Measurements from ENCODE around the gene AGBL1.
A peak's percentile ranks its signal among the peaks of the same experiment; 100 is the strongest.
"Not testable (repeated sequence)": the region's sequence is repeated elsewhere in the genome, so short reads cannot be mapped to it uniquely, and the experiment has no call there.

AGBL1 gene

DNA sequence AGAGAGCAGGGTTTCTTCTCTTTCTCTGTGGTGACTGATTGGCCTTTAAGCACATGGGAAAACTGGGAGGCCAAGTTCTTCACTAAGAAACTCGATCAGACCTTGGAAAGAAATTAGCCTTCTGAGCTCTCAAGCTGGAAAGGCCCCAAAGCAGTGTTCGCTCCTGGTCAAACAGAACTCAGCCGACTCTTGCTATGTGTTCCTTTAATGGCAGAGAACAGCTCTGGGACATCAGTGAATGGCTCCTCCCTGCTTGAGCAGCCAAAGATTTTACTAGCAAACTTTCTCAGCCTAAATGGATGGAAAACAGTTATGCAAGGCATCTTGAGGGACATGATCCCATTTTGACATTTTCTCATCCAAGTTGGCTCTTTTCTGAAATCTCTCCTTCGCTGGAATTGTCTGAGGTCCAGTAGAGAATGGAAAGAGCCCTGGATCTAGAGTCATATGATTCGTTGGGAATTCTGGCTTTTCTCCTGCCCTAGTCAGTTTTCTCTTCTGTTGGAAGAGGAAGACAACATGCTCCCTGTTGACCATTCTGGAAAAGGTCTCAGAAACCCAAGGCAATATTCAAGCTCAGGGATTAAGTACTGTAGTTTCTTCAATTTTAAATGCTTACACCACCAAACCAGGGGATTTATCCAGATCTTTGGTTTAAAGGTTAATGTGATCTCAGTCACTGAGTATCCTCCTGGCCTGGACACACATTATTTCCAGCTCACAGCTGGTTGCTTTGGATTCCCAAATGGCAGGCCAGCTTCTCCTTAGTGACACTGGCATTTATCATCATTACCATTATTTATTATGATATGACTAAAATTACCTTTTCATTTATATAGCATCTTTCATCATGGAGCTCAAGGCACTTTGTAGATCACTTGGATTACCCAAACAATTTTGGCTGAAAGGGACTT, 319.6 kb downstream of the AGBL1 start:
- no peak for DNase-seq (ENCODE audit: low read depth, low spot score)

DNA sequence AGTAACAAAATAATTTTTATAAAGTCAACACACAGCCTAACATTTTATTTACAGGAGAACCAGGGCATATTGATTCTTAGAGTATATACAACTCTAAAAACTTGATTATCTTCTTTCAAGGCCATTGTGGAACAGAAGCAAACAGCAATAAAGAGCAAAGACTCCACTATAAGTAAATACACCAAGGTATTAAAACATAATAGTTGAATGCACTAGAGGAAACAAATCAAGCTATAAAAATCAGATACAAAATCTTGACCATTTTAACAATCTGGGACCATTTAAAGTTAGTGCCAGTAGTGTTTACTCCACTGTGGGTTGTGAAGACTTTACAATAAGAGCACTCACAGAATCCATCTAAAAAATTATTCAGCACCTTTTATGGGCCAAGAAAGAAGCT, 323.6 kb downstream of the AGBL1 start:
- DNase-seq (ENCODE audit: low read depth, low spot score) = no peak

DNA sequence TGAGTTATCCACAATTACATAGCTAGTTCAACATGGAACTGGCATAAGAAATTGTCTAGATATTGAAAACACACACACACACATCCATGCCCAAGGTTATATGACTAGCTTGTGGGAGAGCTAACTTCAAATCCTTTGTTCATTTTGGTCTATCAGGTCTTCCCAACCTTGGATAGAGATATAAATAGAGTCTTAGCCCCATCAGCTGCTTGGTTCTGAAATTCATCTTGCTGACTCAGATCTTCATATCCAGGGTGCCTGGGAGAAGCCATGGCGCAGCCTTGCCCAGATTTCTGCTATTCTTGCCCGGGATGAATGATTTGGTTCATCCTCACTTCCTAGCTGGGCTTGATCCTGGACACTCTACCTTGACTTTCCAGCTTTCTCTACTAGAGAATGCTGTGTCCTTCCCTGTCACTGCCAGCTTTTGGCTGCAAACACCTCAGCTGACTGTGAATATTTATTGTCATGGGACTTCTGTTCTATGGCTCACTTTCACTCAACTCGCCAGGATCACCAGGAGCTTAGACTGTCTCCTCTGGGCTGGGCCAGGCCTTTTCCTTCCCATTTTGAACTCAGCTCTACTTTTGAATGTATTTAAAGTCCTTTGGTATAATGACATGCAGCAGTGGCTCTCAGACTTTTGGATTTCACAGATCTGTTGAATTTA, 324.4 kb downstream of the AGBL1 start:
- no peak for DNase-seq (ENCODE audit: low read depth, low spot score)

DNA sequence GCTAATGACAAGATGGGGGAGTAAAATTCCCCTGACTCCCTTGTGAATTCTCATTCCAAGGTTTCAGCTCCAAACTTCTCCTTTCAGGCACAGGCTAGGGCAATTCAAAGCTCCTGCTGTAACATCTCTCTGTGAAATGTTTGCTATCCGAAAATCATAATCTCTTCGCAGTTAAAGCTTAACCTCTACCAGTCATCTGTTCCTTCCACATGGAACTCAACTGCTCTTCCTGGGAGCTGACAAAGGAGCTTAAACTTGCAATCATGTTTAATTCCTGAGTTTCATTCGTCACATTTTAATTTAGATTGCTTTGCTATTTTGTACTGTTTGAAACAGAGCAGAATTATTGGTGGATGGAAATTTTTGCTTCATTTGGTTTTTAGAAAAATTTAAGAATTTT, 328.6 kb downstream of the AGBL1 start:
- DNase-seq (ENCODE audit: low read depth, low spot score) = no peak

DNA sequence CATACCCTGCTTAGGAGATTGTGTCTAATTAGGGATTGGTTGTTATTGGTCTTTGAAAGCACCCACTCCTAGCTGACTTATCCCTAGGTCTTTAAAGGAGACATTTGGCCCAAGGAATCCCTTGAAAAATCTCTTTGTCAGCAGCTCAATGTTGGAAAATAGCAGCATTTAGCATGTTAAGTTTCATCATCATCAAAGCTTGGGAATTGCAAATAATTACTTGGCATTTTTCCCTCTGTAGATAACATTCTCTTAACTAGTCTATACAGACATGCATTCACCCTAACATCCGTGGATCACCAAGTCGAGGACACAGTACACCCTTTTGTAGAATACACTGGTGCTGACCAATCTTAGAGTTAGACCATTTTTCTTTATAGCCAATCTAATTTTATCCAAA, 332.2 kb downstream of the AGBL1 start:
- no peak for DNase-seq (ENCODE audit: low read depth, low spot score)

DNA sequence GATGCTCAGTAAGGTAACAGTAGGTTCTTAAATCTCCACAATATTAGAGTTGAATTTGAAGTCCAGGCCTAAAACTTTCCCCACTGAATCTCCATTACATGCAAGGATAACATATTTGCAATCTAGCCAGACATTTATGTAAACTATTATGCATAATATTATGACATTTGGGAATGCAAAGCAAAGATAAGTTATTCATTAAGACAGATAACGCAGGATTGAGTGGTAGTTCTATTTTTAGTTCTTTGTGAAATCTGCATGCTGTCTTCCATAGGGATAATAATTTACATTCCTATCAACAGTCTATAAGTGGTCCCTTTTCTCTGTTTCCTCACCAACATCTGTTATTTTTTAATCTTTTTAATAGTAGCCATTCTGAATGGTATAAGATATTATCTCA, 333.5 kb downstream of the AGBL1 start:
- DNase-seq (ENCODE audit: low read depth, low spot score) = no peak

DNA sequence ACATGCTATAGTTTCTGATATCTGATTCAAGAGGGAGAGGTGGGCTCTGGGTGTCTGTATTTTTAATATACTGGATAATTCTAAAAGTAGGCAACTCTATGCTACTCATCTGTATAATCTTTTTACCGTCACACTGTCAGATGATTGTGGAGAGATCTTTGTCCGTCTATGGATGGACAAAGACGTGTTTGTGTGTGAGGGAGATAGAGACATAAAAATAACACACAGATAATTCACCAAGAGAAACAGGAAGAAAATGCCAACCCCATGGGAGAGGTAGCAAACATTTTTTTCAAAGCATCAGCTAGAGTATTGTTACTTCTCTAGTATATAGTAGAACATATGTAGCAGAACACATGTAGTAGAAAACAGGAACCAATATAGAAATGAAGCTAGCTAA, 346.1 kb downstream of the AGBL1 start:
- no peak for DNase-seq (ENCODE audit: low read depth, low spot score)

DNA sequence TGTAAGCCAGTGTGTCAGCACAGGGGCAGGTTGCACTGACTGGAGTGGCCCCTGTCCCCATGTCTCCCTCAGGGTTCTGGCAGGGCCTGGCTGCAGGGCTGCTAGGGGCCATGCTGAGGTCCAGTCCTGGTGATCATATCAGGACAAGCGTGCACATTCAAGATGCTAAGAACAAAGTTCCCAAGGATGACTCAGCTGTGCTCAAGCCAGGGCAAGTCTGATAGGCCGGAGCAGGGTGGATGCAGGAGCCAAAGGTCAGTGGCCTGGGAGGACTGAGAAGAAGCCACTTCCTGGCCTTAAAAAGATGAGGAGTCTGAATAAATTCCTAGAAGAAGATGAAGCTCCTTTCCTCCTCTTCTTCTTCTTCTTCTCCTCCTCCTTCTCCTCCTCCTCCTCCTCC, 353.2 kb downstream of the AGBL1 start:
- DNase-seq (ENCODE audit: low read depth, low spot score) = no peak

DNA sequence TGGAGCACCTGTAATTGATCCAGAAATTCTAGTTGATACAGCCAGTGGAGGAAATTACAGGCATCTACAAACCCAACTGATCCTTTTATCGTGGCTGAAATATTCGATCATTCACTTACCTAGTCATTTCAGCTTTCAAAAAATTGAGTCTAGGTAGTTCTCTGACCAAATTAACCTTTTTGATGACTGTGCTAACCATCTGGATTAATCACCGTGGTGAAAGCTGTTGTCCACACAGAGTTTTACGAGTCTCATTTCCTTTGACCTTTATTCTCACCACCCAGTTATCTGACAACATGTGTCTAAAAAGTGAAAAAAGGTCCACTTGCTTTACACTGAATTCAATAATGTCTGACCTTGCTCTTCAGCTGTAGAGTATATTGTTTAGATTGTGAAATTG, 354.3 kb downstream of the AGBL1 start:
- no peak for DNase-seq (ENCODE audit: low read depth, low spot score)

DNA sequence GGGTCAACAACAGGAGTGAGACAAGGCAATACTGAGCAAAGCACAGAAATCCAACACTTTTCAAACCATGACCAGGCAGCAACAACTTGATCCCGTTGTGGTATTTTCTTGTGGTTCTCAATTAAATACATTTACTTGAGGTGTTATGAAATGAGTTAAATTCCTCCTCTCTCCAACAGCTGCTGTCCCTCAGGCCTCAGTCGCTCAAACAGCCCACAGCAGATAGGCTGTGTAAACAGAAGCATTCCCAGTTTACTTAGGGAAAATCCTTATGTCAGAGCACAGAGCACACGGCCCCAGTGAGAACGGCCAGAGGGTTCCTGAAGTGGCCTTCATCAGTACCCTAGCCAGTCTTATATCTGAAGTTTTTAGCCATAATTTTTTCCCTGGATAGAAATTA, 359.9 kb downstream of the AGBL1 start:
- DNase-seq (ENCODE audit: low read depth, low spot score) = no peak

DNA sequence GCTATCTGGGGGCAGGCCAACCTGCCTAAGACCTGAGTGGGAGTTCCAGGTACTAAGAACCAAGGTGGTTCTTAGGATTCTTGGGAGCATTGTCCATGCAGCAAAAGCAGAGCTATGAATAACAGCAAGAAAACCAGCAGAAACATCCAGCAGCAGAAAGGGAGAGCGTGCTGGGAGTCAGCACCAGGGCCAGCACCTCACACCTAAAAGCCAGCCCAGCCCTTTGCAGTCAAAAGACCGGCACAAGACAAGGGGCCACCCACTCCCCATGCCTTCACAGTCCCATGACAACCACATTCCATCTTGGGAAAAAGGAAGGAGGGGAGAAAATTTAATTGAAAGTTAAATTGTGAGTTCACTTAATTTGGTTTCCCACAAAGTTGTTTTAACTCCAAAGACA, 364.9 kb downstream of the AGBL1 start:
- peak; percentile 27 for DNase-seq (ENCODE audit: low read depth, low spot score)

DNA sequence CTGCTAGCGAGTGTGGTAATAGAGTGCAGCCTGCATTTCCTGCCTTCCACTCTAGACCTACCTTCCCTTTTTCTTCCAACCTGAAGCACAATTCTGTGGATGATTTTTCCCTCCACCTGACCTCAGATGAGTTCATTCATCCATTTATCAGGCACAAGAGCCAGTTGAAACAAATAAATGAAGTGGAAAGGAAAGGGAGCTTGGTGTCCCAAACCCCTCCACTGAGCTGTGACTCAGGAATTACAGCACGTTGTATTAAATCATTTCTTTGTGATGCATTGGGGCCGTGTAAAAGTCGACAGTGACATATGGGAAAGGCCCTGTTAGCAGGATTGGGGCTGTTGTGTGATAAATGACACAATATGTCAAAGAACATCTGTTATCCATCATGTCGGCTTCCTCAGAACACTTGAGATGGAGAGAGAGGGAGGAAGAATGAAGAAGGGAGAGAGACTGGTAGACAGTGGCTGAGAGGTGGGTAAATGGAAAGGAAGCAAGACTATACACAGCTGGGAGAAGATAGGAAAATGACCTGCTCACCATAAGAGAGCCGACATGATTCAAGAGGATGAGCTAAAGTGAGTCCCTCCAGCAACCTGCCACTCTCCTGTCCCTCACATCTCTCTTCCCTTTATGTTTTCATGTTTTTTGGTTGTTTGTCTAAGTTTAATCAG, 366.0 kb downstream of the AGBL1 start:
- no peak for DNase-seq (ENCODE audit: low read depth, low spot score)

DNA sequence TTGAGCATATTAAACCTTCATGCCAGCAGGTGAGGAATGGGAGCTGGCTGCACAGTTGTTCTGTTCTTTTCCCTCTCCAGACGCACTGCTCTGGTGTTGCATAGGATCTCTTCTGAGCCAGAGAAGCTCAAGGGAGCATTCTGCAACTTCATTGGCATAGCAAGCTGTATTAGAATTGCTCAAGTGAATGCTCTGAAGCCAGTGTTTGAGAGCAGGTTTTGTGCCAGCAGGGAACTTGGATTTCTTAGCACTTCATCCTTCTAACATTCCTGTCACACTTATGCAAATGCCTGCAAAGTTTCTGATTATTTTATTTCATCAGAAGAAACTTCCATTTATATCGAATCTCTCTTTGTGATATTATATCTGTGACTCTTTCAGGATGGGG, 366.6 kb downstream of the AGBL1 start:
- no peak for DNase-seq (ENCODE audit: low read depth, low spot score)

DNA sequence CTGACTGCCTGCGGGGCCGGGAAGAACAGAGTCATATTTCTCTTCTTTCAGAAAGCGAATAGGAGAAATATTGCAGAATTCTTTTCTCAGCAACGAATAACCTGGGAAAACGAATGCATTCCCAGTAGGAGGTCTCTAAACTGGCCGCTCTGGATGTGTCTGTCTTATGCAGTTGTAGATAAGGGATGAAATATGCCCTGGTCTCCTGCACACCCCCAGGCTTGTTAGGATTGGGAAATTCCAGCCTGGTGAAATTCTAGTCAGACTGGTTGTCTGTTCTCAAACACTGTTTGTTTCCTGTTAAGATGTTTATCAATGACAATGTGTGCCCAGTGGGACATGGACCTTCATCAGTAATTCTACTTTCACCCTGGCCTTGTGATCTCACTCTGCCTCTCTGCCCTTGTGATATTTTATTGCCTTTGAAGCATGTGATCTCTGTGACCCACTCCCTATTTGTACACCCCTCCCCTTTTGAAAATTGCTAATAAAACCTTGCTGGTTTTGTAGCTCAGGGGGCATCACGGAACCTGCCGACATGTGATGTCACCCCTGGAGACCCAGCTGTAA, 385.9 kb downstream of the AGBL1 start:
- not testable (repeated sequence) for DNase-seq (ENCODE audit: low read depth, low spot score)

DNA sequence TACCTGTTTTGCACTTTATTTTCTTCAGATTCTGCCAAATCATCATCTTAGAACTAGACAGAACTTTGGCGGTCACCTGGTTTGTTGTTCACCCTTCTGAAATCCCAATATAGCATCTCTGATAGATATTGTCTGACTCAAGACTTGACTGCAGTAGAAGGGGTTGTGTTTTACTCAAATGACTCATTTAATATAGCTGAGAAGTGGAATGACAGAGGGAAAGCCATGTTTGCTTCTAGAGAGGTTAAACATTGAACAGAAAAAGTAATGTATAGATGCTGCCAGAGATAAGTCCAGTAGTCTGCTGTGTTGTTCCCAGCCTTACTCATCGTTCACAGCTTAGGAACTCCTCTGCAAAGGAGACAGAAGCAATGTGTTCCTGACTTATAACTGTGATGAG, 402.0 kb downstream of the AGBL1 start:
- DNase-seq (ENCODE audit: low read depth, low spot score) = no peak

DNA sequence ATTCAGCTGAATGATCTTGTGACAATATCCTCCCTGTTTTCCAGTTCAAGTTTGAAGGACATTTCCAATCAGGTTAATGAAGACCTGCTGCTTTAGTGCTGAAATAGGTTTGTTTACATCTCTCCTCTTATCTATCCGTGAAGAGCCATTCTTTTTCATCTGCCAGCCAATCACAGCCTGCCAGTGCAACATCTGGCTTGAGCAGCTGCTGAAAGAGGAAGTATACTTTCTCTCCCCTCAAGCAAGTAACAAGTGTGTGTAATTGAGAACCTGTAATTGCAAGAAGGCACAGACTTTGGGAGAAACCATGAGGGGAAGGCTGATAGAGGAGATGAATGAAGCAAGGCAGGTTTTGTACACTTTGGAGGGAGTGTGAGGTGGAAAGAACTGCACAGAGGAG, 404.3 kb downstream of the AGBL1 start:
- no peak for DNase-seq (ENCODE audit: low read depth, low spot score)

DNA sequence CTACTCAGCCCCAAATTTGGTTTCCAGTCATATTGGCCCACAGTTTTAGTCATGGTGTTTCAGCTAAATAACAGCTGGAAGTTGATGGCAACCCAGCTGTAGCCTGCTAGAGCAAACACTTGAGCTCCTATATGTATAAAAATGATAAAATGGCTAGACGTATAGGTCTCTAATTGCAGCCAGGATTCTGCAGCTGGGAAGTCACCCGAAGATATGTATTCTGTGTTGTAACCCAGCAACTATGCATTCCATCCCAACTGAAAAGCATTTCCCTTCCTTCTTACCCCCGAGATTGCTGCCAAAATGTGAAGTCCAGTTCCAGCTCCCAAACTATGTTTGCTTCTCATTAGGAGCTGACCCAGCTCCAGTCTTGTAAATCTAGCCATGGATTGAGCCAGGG, 408.4 kb downstream of the AGBL1 start:
- no peak for DNase-seq (ENCODE audit: low read depth, low spot score)

DNA sequence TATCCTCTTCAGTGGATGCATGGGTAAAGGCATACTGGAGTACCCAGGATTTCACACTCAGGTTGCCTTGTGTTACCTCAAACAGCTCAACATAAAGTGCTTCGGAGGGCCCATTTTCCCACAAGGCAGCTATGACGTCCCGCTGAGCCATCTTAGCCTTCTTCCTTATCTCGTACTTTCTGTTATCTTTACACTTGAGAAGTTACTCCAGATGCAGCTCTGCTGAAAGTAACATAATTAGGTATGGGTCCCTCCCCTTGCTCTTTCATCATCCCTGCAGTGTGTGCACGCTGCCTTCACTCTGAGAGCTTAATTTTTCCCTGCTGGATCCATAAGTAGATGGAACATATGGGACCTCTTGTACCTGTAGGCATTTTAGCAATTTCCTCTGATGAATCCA, 410.3 kb downstream of the AGBL1 start:
- DNase-seq (ENCODE audit: low read depth, low spot score) = no peak

DNA sequence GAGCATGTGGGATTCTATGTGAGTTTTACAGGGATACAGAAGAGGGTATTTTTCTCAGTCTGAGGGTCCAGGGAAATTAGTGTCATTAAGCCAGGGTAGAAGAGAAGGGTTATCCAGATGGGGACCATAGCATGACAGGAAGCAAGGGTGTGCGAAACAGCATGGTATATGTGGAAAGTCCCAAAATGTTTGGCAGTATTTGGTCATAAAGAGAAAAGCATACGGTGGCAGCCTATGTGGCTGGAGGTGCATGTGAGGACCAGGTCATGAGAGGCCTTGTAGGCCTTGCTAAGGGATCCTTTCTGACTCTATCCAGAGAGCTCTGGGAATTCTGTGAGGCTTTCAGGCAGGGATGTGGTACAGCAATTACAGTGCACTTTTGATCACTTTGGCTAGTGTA, 411.4 kb downstream of the AGBL1 start:
- DNase-seq (ENCODE audit: low read depth, low spot score) = no peak

DNA sequence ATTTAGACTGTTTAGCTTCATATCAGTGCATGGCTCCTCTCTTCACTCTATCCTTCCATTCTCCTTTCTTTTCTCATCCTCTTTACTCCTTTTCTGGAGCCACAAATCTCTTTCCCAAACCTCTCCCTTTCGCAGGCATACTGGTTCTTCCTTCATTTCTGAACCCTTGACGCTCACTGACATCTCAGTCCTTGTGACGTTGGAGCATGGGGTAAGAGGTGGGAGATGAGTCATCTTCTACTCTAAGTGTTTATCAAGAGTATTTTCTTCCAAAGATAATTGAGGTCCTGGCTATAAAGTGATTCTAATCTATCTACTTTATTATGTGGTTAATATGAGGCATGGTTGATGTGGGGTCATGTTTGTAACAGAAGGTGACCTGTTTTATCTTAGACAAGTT, 414.2 kb downstream of the AGBL1 start:
- DNase-seq (ENCODE audit: low read depth, low spot score) = no peak

DNA sequence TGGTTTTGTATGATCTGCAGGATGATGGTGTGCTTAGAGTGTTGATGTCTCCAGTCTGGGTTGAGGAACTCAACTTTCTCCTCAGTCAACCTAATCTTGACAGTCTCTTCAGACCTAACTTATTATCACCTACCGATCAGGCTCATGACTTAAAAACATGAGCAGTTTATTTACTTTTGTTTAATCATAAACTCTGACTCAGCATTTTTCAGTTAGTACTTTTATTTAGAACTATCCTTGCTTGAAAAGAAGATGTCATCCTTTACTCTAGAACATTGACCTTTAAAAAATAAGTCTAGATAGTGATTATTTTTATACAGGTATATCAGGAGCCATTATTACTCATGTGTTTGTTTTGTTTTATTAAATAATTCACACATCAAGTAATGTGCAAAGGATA, 414.8 kb downstream of the AGBL1 start:
- no peak for DNase-seq (ENCODE audit: low read depth, low spot score)

DNA sequence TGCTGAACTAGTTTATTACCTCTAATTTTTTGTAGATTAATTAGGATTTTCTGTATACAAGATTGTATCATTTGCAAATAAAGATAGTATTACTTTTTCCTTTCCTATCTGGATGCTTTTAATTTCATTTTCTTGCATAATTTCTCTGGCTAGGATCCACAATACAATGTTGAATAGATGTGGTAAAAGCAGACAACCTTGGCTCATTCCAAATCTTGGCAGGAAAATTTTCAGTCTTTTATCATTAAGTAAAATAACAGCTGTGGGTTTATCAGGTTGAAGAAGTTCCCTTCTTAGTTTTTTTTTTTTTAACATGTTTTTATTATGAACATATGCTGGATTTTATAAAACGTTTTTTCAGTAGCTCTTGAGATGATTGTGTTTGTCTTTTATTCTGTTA, 422.6 kb downstream of the AGBL1 start:
- no peak for DNase-seq (ENCODE audit: low read depth, low spot score)

All from astrocyte of the hippocampus (primary cell).